Activated T-helper 1 cell treated with anti-CD3 and anti-CD28 coated beads, Interleukin-2, amount 50 U/mL, for 16 hours (primary cell): Measurements from ENCODE around the gene CCNT1.
"Not testable (repeated sequence)": the region's sequence is repeated elsewhere in the genome, so short reads cannot be mapped to it uniquely, and the experiment has no call there.

ENCODE experiments used
- DNase-seq, 2 donors: peaks; one replicate each; pipeline ENCODE4 v3.0.0-alpha.2; 2020; ENCODE audit warnings: low read depth in 1 of 2, low spot score in 1 of 2

CCNT1 gene

DNA sequence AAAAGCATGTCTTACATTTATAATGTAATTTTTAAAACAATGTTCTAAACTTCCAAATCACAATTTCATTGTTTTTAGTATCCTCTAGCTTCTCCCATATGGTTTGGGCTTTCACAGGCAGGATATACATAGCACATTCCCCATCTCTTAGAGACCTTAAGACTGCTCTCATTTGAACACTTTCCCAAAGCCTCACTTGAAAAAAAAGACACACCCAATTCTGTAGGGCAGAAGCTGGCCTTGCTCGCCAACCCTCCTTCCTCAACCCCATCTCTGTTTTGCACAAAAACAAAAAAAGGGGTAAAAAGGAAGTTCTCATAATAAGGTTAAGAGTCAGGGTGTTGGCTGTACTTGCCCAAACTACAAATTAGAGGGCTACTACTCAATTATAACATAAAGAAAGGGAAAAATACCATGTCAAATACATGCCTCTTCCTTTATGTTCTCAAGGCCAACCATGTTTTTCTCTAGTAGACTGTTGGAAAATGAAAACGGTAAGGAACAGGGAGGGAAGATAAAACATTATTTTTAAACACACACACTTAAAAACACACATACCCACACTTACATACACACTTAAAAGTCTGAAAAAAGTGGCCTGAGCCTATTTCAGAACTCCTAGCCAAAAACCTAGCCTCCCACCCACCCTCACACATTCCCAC lies 24.6 kb downstream of the CCNT1 start:
- no peak for DNase-seq

DNA sequence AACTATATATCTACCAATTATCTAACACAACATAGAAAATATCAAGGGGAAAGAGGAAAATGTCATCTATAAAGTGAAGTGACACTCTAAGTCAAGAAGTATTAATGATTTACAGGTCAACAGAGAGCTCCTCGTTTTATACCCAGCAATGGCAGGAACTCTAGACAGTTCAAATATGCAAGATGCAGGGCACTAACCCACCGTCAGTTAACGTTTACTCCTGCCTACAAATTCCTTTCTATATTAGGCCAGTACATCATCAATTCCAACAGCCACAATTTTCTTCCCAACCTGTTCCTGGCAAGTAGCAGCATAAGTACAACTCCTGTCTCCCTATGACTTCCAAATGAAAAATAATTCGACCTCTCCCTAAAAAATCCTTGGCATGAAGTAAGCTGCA lies 25.5 kb downstream of the CCNT1 start:
- DNase-seq = no peak

DNA sequence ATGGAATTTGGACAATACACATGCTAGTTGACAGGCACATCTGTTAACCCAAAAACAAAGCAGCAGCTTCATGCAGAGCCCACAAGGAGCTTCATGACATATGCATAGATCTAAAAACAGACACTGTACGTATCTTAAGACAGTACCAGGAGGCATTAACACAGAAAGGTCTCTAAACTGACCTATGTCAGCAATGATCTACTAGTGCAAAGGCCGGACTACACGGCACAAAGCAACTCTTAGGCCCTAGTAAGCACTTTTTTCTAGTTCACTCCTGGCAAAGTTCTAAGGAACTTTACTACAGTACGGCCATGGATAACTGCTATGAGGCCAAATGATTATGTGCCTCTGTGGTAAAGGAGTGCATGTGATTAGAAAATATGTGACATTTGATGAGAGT lies 26.1 kb downstream of the CCNT1 start:
- DNase-seq = no peak

DNA sequence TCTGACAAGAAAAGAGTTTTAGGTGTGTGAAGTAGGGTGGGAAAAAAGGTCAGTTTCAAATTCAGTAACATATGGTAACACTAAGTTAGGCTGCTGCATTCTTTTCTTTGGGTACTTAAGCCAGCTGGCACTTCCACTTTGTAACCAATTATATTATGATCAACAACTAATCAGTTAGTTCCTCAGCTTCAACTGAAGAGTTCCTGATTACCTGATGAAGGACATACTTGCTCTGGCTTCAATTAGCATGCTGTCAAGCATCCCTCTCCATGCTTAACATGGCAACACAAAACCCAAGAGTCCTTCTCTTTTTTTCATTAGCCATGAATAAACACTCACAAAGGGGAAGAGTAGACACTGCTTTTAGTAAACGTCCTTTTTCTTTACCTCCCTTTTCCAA lies 27.7 kb downstream of the CCNT1 start:
- DNase-seq = no peak

DNA sequence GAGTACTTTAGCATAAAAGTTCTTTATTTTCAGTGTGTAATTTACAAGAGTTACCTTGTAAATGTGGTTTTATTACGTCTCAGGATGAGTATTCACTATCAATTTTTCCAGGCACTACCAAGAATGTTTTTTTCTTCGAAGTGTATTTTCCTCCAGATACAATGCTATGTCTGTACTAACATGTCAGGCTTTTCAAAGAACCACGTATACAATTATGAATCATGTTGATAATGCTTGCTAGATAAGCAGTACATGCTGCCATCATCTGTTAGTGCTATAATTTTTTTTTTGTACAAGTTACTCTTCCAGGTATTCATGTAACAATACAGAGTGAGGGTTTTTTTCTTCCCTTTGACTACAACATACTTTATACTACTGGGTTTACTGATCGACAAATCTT lies 28.9 kb downstream of the CCNT1 start:
- no peak for DNase-seq

DNA sequence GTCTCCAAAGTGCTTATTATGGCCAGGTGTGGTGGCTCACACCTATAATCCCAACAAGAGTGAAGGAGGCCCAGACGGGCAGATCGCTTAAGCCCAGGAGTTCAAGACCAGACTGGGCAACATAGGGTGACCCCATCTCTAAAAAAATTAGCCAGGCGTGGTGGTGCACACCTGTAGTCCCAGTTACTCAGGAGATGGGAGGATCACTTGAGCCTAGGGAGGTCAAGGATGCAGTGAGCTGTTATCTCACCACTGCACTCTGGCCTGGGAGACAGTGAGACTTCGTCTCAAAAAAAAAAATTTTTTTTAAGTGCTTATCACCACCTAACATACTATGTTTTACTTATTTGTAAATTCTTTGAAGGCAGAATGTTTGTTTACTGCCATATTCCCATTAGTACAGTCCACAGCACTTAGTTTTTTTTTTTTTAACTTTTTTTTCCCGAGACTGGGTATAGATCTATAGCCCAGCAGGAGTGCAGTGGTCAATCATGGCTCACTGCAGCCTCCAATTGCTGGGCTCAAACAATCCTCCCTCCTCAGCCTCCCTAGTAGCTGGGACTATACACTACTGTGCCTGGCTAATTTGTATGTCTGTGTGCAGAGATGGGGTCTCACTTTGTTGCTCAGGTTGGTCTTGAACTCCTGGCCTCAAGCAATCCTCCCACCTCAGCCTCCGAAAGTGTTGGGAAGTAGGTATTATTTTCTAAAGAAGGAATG lies 29.7 kb downstream of the CCNT1 start:
- DNase-seq = no peak

DNA sequence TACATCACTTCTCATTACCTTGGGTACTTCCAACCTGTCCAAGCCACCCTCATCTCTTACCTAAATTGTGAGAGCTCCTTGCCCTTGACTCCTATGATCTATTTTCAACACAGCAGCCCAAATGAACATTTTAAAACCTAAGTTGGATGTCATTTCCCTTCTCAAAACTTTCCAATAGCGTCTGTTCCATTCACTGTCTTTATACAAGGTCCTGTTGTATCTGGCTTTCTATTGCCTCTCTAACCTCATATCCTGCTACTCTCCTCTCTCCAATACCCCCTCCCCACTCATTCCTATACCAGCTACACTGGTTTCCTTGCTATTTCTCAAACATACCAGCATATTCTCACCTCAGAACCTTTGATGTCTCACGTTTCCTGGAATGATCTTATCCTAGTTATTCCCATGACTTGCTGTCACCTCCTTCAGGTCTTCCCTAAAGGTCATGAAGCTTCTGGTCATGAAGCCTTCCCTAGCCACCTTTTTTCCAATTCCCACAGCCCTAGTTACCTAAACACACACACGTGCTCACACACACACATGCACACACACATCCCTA lies 30.4 kb downstream of the CCNT1 start:
- DNase-seq = no peak

DNA sequence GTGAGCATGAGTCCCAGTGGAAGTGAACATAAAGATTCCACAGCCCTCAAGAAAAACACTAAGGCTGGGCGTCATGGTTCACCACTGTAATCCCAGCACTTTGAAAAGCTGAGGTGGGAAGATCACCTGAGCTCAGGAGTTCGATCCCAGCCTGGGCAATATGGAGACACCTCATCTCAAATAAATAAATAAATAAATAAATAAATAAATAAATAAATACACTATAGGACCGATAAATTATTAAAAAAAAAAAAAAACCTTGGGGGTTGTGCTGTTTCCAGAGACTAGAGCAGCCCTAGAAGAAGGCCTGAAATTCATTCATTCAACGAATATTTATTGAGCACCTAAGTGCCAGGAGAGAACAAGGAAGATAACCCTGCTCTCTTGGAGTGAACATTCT lies 33.0 kb downstream of the CCNT1 start:
- no peak for DNase-seq

DNA sequence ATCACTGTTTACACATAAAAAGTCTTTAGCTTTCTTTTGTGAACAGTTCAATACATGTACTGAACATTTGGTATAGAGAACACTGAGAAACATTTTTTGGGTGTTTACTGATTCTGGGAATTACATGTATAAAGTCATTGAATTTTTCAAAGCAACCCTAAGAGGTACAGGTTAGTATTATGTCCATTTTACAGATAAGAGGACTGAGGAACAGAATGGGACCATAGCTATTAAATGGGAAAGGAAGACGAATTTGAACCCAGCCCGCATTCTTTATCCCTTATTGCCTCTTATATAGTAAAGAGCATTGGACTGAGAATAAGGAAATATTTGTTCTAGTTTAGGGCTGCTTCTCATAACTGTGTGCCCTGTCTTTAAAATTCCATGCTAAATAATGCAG lies 33.6 kb downstream of the CCNT1 start:
- DNase-seq = no peak

DNA sequence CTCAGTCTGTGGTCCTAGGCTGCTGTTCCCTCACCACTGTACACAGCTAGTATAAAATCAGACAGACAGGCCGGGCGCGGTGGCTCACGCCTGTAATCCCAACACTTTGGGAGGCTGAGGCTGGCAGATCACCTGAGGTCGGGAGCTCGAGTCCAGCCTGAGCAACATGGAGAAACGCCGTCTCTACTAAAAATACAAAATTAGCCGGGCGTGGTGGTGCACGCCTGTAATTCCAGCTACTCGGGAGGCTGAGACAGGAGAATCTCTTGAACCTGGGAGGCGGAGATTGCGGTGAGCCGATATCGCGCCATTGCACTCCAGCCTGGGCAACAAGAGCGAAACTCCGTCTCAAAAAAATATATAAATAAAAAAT lies 34.0 kb downstream of the CCNT1 start:
- DNase-seq = not testable (repeated sequence)

DNA sequence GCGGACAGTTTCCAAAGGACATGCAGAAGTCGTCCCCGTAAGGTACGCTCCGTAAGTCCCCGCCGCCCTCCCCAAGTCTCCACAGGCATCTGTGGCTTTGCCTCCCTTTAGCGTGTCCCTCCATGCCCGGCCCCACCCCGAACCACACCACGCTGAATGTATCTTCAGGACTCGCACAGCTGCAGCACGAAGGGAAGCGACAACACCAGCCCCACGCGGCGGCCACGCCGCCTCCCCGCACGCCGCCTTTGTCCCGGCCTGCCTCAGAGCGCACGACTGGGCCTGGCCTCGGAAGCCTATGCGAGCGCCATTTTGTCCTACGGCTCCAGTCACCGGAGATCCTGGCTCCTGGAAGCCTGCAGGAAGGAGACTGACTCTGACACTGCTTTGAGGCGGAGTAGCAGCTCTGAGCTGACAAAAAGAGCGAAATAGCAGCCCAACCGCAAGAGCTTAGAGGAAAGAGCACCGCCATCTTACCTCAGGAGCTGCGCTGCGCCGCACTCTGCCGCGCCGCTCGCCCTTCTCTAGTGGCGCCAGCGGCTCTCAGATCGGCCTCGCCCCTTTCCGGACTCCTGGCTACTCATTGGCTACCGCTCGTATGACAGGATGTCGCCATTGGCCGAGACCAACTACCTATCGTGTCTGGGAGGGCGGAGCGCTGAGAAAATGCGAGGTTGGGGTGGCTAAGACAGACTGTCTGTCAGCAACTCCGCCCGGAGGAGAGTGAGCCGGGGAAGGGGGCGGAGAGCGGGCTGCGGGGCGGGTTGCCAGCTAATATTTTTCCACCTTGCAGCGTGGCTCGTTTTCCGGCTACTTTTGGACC lies 34.6 kb downstream of the CCNT1 start, which contains the start of gene KANSL2:
Gene KANSL2, minus strand, starts transcription at position 529 of the 823 bp plus-strand sequence. CDS start 606 bp downstream, outside the sequence.
- DNase-seq = peak; percentile 94 to 95

DNA sequence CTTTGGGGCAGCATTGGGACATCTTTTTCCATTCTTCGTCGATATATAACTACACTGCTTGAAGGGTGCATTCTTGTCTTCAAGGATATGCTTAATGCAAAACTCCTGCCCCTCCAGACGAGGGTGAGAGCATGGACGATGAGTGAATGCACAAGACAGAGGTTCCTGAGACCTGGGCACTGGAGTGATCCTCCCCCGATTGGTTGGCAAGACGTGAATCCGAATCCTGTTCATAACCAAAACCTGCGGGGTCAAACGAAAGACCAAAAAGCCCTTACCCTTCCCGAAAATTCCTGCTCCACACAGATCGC lies 35.2 kb downstream of the CCNT1 start:
- no peak for DNase-seq

DNA sequence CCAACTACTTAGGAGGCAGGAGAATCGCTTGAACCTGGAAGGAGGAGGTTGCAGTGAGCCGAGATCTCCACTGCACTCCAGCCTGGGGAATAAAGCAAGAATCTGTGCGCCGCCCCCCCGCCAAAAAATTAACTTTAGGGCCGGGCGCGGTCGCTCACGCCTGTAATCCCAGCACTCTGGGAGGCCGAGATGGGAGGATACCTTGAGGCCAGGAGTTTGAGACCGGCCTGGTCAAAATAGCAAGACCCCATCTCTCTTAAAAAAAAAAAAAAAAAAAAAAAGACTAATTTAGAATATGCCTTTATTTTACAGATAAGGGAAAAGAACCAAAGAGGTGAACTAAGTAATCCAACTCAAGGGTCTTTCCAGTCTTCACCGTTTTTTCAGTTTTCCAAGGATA lies 35.6 kb downstream of the CCNT1 start:
- no peak for DNase-seq

DNA sequence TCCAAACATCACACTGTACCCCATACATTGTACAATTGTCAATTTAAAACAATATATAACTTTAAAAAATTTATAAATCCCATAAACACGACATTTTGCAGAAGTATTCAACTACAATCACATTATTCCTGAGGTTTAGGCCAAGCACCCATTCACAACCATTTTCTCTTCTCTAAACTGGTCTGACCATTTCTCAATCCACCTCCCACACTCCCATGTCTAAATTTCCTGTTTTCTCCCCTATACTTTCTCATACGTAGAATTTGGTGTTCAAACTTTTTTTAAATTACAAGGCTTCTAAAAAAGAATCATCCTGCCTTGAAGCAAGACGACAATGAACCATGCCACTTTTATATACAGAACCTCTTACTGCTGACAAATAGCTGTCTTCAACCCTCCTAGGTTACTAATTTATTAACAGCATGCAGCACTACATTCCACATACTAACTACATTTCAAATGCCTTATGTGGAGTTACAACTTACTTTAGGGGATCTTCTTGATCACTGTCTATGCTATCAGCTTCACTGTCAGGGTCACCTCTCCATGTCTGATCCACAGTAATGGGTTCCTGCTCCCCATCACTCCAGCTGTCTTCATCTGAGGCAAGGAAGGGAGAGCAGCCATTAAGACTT lies 37.8 kb downstream of the CCNT1 start:
- DNase-seq = no peak

DNA sequence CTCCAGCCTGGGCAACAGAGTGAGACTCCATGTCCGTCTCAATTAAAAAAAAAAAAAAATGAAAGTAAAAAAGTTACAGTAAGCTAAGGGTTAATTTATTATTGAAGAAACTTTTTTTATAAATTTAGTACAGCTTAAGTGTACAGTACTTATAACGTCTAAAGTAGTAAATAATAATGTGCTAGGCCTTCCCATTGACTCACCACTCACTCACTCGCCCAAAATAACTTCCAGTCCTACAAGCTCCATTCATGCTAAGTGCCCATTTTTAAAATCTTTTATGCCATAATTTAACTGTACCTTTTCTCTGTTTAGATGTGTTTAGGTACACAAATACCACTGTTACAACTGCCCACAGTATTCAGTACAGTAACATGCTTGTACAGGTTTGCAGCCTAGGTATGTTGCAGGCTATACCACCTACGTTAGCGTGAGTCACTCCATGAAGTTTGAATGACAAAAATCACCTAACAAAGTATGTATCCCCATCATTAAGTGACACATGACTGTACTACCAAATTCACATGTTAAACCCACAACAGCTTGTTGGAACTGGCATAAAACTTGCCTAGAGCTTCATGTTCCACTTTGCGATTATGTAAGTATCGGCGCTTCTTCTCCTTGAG lies 45.2 kb downstream of the CCNT1 start:
- DNase-seq = no peak

DNA sequence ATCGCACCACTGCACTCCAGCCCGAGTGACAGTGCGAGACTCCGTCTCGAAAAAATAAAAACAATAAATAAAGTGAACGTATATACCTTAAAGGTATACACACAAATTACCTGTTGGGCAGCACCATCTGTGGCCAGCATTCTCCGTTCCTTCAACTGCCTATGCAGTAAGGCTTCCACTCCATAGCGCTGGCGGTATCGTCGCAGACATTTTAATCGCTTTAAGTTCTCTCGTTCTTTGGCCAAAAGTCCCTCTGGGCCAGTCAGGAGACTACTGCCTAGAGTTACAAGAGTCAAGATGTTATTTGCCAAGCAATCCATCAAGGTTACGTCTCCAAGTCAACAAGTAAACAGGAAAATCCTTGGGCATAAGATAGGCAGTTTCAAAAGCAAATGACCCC lies 47.5 kb downstream of the CCNT1 start:
- DNase-seq = no peak

DNA sequence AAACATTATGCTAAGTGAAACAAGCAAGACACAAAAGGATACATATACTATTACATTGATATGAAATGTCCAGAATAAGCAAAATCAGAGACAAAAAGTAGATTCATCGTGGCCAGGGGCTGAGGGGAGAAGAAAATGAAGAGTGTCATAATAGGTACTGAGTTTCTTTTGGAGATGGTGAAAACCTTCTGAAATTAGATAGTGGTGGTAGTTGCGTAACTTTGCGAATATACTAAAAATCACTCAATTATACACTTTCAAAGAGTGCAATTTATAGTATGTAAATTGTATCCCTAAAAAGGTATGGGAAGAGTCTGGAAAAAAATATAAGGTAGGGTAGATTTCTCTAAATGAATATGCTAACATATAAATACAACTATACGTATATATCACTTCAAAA lies 56.6 kb downstream of the CCNT1 start:
- no peak for DNase-seq

DNA sequence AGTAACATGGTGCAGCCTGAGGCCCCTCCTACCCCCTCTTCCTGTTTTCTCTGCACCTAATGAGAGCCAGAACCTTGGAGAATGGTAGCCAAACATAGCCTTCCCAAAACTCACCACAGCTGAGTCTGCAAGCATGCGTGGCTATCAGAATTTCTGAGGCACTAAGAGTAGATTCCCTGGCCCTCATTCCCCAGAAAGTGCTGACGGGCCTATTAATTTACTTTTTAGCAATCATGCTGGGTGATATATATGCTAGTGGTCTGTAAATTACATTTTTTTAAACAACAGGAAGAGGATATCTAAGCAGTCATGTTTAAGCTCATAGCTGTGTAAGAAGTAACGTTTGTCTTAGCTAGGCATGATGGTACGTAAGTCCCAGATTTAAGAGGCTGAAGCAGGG lies 64.8 kb downstream of the CCNT1 start:
- DNase-seq = no peak

DNA sequence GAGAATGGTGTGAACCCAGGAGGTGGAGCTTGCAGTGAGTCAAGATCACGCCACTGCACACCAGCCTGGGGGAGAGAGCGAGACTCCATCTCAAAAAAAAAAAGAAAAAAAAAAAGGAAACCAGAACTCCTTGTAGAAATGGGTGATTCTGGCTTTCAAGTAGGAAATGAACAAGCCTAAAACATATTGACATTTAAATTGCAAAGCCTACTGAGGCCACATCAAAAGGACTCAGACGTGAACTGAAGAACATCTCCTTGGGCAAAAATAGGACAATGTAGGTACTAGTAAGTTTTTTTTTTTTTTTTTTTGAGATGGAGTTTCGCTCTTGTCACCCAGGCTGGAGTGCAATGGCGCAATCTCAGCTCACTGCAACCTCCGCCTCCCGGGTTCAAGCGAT lies 71.2 kb downstream of the CCNT1 start:
- not testable (repeated sequence) for DNase-seq

DNA sequence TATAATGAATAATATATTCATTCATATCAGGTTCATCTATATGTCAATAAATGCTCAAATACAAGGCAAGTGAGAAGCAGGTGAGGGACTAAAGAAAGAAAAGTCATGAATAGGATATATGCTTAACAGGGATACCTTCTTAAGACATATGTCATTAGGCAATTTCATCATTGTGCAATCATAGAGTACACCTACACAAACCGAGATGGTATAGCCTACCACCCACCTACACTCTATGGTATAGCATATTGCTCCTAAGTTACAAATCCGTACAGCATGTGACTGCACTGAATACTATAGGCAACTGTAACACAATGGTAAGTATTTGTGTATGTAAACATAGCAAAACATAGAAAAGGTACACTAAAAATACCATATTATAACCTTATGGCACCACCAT lies 73.5 kb downstream of the CCNT1 start:
- no peak for DNase-seq
